ENCODE measurements around the gene ABCF3. TPM values are rescaled to one million over a fixed set of nuclear protein-coding genes. Genes with fewer than 3 reads are reported as not detected.

The ABCF3 gene
- total RNA-seq, 4 donors from 2014 or later: 31.8 to 54.9 (median 39.5) TPM

DNA sequence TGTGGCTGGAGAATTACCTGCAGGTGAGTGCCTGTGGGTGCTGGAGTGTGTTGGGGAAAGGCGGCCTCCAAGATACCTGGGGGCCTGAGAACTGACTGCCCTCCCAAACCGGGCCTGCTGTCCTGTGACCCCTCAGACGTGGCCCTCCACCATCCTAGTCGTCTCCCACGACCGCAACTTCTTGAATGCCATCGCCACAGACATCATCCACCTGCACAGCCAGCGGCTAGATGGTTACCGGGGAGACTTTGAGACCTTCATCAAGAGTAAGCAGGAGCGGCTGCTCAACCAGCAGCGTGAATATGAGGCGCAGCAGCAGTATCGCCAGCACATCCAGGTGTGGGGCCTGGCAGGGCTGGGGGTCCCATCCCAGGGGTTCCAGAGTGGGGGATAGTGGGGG is 3.4 kb downstream of the ABCF3 start:
- ATAC-seq: no peak
- no peak overlapping the region for H3K4me3 ChIP-seq
- peaks cover 0 to 44% (median 16%) of the 10 kb centered on the region in 3 donors for H3K4me1 ChIP-seq
- no peak overlapping the region for H3K27ac ChIP-seq
- H3K9me3 ChIP-seq: no peaks in the 10 kb centered on the region
- peaks cover 0 to 73% of the 10 kb centered on the region in 2 donors for H3K36me3 ChIP-seq
- 100% methylated on average over 1 of the region's 13 CpGs; no CpG with 5 or more reads in 1 of the 2 donors for WGBS, 2 donors (ENCODE audit: low coverage in 1 of 2)
- no peaks in the 10 kb centered on the region for H3K27me3 ChIP-seq
- TF ChIP-seq POLR2AphosphoS5 (IDR thresholded peaks at IDR 0.05) (no peak), EP300 (IDR thresholded peaks at IDR 0.05) (no peak)

DNA sequence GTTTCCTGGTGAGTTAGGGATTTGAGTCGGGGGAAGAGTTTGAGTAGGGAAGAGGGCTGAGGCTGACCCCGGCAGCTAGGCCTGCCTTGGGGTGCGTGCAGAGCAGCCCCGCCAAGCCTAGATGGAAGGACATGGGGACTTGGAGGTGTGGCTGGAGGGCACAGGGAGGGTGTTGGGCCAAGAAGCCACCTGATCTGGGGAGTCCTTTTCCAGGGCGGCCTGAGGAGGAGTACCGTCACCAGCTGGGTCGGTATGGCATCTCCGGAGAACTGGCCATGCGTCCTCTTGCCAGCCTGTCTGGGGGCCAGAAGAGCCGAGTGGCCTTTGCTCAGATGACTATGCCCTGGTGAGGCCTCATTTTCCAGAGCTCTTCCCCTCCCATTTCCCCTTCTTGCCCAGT is 6.9 kb downstream of the ABCF3 start:
- peaks cover 0 to 90% of the 10 kb centered on the region in 2 donors for H3K36me3 ChIP-seq
- peaks cover 0 to 20% (median 0%) of the 10 kb centered on the region in 3 donors for H3K4me1 ChIP-seq
- H3K27me3 ChIP-seq: no peaks in the 10 kb centered on the region
- no peaks in the 10 kb centered on the region for H3K9me3 ChIP-seq
- TF ChIP-seq EP300 (IDR thresholded peaks at IDR 0.05) (no peak), POLR2AphosphoS5 (IDR thresholded peaks at IDR 0.05) (no peak), POLR2A (IDR thresholded peaks at IDR 0.05) (no peak)
- TF ChIP-seq, protein P1, sequence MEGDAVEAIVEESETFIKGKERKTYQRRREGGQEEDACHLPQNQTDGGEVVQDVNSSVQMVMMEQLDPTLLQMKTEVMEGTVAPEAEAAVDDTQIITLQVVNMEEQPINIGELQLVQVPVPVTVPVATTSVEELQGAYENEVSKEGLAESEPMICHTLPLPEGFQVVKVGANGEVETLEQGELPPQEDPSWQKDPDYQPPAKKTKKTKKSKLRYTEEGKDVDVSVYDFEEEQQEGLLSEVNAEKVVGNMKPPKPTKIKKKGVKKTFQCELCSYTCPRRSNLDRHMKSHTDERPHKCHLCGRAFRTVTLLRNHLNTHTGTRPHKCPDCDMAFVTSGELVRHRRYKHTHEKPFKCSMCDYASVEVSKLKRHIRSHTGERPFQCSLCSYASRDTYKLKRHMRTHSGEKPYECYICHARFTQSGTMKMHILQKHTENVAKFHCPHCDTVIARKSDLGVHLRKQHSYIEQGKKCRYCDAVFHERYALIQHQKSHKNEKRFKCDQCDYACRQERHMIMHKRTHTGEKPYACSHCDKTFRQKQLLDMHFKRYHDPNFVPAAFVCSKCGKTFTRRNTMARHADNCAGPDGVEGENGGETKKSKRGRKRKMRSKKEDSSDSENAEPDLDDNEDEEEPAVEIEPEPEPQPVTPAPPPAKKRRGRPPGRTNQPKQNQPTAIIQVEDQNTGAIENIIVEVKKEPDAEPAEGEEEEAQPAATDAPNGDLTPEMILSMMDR (IDR thresholded peaks at IDR 0.05): no peak
- H3K4me3 ChIP-seq: no peak overlapping the region
- WGBS, 2 donors (ENCODE audit: low coverage in 1 of 2): 73 to 86% methylated on average over 1 to 2 of the region's 10 CpGs
- no peak overlapping the region for H3K27ac ChIP-seq
- no peak for ATAC-seq

DNA sequence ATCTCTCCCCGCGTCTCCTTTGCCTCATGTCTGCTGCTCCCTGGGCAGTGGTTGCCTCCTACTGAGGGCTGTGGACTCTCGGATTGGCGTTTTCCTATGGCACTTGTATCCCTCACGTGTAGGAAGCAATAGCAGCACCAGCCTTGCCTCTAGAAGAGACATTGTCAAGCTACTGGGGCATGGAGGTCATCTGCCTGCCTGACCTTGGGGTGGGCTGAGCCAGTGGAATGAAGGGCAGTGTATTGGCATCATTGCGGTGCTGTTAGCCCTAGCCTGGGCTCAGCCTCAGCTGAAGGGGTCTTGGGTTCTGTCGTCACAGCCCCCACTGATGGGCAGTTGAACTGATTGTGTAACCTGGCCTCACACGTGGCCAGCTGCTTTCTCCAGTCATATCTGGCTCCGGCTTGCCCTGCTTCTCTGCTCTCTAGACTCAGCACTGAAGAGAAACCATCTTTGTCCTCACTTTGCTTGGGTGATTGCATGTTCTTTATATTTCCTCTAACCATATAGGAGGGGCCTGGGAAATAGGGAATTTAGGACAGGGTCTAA is 8.1 kb downstream of the ABCF3 start:
- no peak for TF ChIP-seq EP300 (IDR thresholded peaks at IDR 0.05)
- TF ChIP-seq POLR2A (IDR thresholded peaks at IDR 0.05): no peak
- TF ChIP-seq POLR2AphosphoS5 (IDR thresholded peaks at IDR 0.05): no peak
- TF ChIP-seq, protein P1 (IDR thresholded peaks at IDR 0.05): no peak
- WGBS, 2 donors (ENCODE audit: low coverage in 1 of 2): 70% methylated on average over 5 of the region's 9 CpGs; no CpG with 5 or more reads in 1 of the 2 donors
- Histone ChIP-seq H3K4me1 (peaks cover 0 to 8% (median 0%) of the 10 kb centered on the region in 3 donors), H3K36me3 (peaks cover 0 to 78% of the 10 kb centered on the region in 2 donors), H3K9me3 (no peaks in the 10 kb centered on the region), H3K27me3 (no peaks in the 10 kb centered on the region), H3K4me3 (no peak overlapping the region), H3K27ac (no peak overlapping the region)
- no peak for ATAC-seq

DNA sequence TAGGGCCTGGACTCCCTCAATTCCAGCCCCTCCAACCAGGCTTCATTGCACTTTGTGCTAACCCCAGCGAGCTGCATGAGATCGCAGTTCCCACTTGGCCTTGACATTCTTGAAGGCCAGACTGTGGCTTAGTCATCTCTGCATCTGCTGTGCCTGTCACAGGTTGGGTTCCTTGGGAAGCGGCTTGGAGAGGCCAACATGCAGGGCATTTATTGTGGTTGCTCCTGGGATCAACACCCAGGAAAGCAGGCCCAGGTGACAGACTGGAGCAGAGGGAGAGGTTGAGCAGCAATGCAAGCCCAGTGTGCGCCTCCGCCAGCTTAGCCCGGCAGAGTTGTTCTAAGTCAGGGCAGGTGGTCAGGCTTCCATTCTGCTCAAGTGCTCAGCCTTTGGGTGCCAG is 10.5 kb downstream of the ABCF3 start:
- H3K27ac ChIP-seq: no peak overlapping the region
- H3K27me3 ChIP-seq: no peaks in the 10 kb centered on the region
- TF ChIP-seq, protein P1 (IDR thresholded peaks at IDR 0.05): no peak
- TF ChIP-seq POLR2AphosphoS5 (IDR thresholded peaks at IDR 0.05) (no peak), EP300 (IDR thresholded peaks at IDR 0.05) (no peak), POLR2A (IDR thresholded peaks at IDR 0.05) (no peak)
- no peaks in the 10 kb centered on the region for H3K9me3 ChIP-seq
- no peak overlapping the region for H3K4me3 ChIP-seq
- ATAC-seq: no peak
- H3K36me3 ChIP-seq: peaks cover 0 to 54% of the 10 kb centered on the region in 2 donors
- no peaks in the 10 kb centered on the region for H3K4me1 ChIP-seq
- 50 to 80% methylated on average over 1 to 2 of the region's 6 CpGs for WGBS, 2 donors (ENCODE audit: low coverage in 1 of 2)

DNA sequence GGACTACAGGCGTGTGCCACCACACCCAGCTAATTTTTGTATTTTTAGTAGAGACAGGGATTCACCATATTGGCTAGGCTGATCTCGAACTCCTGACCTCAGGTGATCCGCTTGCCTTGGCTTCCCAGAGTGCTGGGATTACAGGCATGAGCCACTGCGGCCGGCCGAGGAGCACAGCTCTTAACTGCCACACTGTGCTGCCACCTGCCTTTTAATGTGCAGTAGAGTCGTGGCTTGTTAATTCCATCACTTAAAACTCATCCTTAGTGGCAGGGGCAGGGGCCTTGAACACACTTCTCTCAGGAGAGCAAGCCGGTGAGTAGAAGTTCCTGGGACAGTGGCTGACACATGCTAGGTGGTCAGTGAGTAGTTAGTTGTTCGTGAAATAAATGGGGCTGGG is 12.5 kb downstream of the ABCF3 start:
- ATAC-seq: no peak
- Histone ChIP-seq H3K9me3 (no peaks in the 10 kb centered on the region), H3K27ac (no peak overlapping the region), H3K27me3 (no peaks in the 10 kb centered on the region), H3K4me3 (no peak overlapping the region), H3K36me3 (peaks cover 0 to 34% of the 10 kb centered on the region in 2 donors), H3K4me1 (no peaks in the 10 kb centered on the region)
- TF ChIP-seq, protein P1 (IDR thresholded peaks at IDR 0.05): no peak
- TF ChIP-seq EP300 (IDR thresholded peaks at IDR 0.05): no peak
- no peak for TF ChIP-seq POLR2A (IDR thresholded peaks at IDR 0.05)
- TF ChIP-seq POLR2AphosphoS5 (IDR thresholded peaks at IDR 0.05): no peak
- 88 to 90% methylated on average over 4 to 7 of the region's 9 CpGs for WGBS, 2 donors (ENCODE audit: low coverage in 1 of 2)

Measured in gastroesophageal sphincter (tissue), 4 donors.